GM10248 (cell line): ENCODE data around the gene ARHGAP15.

ENCODE experiments used
- CTCF ChIA-PET: fragments of 300-600 bp; sonication (Branson Sonifier 250); formaldehyde crosslinking; extraction: SDS; loops from one replicate; lab custom pipeline; 2021; ENCODE audit warnings: antibody characterized with exemption; lab: Yijun Ruan, JAX
- POLR2A ChIA-PET: fragments of 350-650 bp; sonication (Branson Sonifier 250); formaldehyde crosslinking; extraction: SDS; loops from one replicate; lab custom pipeline; 2020; ENCODE audit warnings: antibody characterized with exemption; lab: Yijun Ruan, JAX
- DNase-seq: peaks from one replicate; pipeline ENCODE4 v3.0.0; 2012; ENCODE audit errors: extremely low spot score
- TF ChIP-seq, protein P1 (sequence below): IDR thresholded peaks from 2 replicates; pipeline ENCODE4 v1.5.1; 2012; ENCODE audit warnings: mild to moderate bottlenecking, low read depth; ENCODE audit errors: extremely low read depth, missing control alignments, control extremely low read depth

Gene ARHGAP15

DNA sequence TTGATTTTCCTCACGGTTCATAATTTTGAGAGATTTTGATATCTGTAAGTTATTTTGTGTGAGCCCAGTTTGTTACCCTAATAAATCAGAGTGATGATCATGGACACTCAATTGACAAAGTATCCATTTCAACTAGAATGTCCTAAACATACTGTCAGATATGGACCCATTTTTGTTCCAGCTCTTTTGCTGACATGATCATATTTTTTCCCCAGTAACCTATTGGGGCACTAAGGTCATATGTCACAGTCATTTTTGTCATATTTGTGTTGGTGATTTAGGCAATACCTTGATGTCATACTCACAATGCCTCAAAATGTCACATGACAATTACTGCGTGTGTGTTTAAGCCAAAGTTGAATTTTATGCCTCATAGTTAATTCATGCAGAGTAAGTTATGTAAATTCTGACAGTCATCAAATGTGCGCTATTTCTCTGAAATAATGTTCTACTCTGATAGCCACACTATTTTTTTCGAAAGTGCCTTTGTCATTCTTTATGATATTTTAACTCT lies 218.7 kb downstream of the ARHGAP15 start:
- CTCF ChIA-PET = interaction anchor here (0.8 kb wide), 1 partner anchor 13 kb away, joined by 3 read pairs; no protein-coding TSS in a partner anchor
- TF ChIP-seq, protein P1, sequence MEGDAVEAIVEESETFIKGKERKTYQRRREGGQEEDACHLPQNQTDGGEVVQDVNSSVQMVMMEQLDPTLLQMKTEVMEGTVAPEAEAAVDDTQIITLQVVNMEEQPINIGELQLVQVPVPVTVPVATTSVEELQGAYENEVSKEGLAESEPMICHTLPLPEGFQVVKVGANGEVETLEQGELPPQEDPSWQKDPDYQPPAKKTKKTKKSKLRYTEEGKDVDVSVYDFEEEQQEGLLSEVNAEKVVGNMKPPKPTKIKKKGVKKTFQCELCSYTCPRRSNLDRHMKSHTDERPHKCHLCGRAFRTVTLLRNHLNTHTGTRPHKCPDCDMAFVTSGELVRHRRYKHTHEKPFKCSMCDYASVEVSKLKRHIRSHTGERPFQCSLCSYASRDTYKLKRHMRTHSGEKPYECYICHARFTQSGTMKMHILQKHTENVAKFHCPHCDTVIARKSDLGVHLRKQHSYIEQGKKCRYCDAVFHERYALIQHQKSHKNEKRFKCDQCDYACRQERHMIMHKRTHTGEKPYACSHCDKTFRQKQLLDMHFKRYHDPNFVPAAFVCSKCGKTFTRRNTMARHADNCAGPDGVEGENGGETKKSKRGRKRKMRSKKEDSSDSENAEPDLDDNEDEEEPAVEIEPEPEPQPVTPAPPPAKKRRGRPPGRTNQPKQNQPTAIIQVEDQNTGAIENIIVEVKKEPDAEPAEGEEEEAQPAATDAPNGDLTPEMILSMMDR = no peak
- POLR2A ChIA-PET = no interaction called here
- DNase-seq = no peak

DNA sequence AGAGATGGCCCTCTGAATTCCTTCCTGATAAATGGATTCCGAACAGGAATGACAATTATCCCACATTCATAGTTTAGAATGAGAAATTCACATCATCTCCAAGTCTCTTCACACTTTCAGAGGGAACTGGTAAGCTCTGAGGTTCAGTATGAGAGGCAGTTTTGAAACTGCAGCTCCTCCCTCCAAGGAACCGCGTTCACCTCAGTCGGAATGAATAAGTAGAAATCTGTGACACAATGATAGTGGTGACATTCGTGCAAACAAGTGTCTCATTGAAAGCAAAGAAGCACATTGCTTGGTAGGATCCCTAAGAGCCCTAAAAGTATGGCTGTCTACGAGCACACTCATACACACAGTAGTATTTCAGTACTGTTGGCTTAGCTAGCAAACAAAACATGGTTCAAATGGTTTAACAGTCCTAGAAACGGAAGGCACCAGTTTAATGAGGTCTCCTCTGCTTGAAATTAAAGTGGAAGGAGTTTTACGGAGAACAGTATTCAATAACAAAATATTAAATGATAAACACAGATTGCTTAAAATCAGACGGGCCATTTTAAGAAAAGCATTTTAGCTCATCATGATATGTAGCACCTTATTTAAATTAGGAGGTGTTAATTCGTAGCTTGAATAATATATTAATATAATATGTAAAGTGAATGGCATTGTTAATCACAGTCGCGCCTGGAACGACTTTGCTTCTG lies 225.0 kb downstream of the ARHGAP15 start:
- POLR2A ChIA-PET = no interaction called here
- no peak for DNase-seq
- CTCF ChIA-PET = interaction anchor here (1.4 to 2.2 kb wide), 3 partner anchors 12 to 65 kb away, joined by 3 to 10 read pairs (median 4); no protein-coding TSS in a partner anchor
- TF ChIP-seq, protein P1 = no peak

DNA sequence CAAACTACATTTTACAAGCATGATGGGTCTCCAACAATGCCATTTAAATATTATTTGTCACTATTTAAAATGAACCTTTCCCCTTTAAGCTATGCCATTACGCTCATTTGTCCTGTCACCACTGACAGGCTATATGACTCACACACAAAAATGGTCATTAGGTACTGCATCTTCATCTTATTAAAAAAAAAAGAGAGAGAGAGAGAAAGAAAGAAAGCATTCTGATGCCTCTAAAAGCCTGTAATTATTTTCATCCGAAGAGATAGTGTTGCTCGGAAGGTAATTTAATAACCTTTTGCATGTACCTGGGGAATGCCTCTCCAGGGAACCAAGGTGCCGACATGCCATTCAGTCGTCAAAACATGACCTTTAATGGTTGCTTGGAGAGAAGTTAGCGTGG lies 226.7 kb downstream of the ARHGAP15 start:
- TF ChIP-seq, protein P1 = no peak
- ChIA-PET POLR2A (no interaction called here), CTCF (interaction anchor here (2.2 kb wide), 1 partner anchor 14 kb away, joined by 10 read pairs; no protein-coding TSS in a partner anchor)
- no peak for DNase-seq

DNA sequence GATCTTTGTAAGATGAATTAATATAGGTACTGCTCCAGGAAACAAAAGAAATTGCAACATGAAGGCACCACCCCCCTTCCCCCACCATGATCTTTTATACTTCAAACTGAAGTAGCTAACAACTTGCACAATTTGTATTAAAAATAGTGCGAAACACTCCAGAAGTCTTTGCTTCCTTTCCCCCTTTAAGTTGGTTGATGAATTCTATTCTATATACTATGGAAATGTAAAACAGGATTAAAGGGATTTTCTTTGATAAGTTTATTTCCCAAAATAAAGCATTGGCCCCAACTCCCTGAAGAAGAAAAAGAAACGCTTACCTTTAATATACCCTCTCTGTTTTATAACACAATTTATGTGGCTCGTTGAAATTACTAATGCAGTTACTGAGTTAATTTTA lies 227.1 kb downstream of the ARHGAP15 start:
- no peak for DNase-seq
- CTCF ChIA-PET = no interaction called here
- POLR2A ChIA-PET = no interaction called here
- TF ChIP-seq, protein P1 = no peak

DNA sequence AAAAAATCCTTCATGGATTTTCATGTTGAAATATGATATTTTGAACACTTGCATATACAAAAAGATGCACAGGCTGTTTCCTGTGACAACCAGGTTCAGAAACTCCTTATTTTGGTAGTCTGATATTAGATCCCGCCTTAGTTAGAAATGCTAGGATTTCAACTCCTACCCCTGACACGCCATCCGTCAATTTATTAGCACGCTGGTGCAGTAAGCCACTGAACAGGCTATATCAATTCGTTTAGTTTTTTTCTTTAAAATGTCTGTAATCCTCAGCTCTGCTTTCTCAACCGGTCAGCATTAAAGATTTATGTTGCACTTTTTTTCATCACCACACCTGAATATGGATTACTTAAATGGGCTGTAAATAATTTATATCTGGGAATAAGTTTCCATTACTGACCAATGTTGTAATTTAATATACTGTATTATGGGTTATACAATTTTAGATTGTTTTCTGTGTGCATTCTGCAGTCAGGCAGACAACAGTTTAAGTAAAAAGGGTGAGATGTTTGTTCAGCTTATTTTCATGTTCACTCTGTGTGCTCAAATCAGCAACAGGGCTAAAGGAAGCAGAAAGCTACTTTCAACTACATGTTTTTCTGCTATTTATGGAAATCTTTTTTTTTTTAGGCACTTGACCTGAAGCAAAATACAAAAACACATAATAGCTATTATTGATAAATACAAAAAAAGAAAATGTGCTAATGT lies 227.7 kb downstream of the ARHGAP15 start:
- CTCF ChIA-PET = no interaction called here

DNA sequence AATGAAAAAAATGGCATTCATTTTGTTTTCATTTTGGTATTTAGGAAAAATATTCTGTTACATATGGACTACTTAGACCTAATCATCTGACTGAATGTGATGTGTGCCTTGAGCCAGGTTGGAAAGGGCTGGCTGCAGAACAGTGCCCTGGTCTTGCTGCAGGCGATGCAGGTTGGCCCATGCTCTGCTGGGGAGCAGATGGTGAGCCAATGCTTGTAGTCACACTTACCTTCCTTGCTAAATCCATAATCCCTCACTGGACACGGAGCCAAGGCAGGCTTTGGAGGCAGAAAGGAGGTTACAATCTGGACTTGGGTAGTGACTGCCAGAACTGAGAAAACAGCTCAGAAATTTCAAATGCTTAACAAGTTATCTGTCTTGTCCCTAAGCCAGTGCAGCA lies 228.7 kb downstream of the ARHGAP15 start:
- CTCF ChIA-PET = no interaction called here
- TF ChIP-seq, protein P1 = no peak
- DNase-seq = no peak
- POLR2A ChIA-PET = no interaction called here

More for the DNA sequence above, 227.7 kb downstream of the ARHGAP15 start:
- POLR2A ChIA-PET = no interaction called here
- no peak for DNase-seq
- TF ChIP-seq, protein P1 = no peak
